Left hindlimb (tissue), 1 donor: Measurements from ENCODE around the gene ZNF513.
"Not testable (repeated sequence)": the region's sequence is repeated elsewhere in the genome, so short reads cannot be mapped to it uniquely, and the experiment has no call there.

Experiments used
- DNase-seq: peaks from one replicate; pipeline ENCODE4 v3.0.0-alpha.2; 2018

Gene ZNF513

GRCh38 chr2:27380626-27381545, at the start of gene ZNF513:
TSS of gene ZNF513 (minus strand) at chr2:27380734. CDS start at chr2:27380526, 208 bp downstream.
- DNase-seq: peak; percentile 97

DNA sequence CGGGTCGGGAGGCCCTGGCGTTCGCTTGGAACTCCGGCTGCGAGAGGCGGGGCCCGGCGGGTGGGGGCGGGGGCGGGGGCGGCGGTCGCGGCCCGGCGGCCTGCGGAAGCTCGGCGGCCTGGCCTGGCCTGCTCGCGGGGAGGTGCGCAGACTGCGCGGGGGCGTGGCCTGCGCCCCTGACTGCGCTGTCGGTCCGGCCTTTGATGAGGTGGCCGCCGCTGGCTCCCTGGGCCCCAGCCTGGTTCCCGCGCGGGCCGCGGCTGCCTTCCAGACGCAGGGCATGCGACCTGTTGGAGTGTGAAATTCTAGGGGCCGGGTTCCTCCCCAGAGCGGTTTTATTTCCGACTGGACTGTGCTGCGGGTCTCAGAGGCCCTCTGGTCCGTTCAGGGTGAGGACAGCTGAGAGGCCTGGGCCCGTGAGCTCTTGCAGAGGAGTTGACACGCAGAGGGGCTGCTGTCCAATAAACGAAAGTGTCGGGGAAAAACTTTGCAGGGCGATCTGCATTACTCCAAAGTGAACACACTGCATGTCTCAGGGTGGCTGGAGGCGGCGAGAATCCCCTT, 48.5 kb upstream of the ZNF513 start:
- peak; percentile 91 for DNase-seq

DNA sequence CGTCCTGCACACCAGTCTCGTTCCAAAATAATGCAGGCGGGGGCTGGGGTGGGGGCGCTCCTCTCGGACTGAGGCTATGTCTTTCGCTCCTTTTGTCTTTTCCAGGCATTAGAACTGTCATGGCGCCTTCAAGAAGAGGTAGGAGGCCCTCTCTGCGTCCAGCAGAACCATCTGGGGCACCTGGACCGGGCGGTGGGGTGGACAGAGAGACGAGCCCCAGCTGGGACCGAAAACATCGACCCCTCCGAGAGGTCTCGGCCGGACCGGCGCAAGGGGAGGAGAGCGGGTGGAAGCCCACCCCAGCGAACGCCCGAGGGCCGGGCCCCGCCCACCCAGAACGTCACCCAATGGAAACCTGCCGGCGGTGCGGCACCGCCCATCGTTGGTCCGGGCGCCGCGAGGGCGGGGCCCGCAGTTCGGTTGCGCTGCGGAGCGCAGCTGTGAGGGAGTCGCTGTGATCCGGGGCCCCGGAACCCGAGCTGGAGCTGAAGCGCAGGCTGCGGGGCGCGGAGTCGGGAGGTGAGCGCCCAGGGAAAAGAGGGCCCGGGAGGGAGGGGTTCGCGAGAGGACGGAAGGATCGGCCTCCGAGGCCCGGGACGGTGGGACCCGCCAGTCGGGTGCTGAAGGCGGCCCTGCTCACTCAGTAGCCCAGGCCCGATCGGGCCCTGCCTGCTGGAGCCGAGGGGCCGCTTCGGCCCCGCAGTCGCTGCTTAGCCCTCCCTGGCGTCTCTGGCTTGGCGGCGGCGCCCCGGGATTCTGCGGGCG, 47.9 kb upstream of the ZNF513 start, which contains the start of gene NRBP1:
Gene NRBP1 (plus strand): TSS at position 419 of the 765 bp plus-strand sequence. CDS start 4,643 bp downstream, outside the sequence.
- DNase-seq: peak; percentile 95

- DNase-seq: no peak
These were observed 47.3 kb upstream of the ZNF513 start for GRCh38 chr2:27427863-27428212.

GRCh38 chr2:27425039-27425438, 44.5 kb upstream of the ZNF513 start:
- DNase-seq: not testable (repeated sequence)

DNA sequence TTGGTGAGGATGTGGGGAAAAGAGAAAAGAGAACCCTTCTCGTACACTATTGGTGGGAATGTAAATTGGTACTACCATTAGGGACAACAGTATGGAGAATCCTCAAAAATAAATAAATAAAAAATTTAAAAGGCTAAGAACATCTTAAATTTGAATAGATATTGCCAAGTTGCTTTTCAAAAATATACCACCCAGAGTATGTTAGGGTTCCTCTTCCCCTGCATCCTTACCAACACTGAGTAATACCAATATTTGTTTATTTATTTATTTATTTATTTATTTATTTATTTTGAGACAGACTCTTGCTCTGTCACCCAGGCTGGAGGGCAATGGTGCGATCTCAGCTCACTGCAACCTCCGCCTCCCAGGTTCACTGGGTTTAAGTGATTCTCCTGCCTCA, 42.4 kb upstream of the ZNF513 start:
- DNase-seq: no peak

GRCh38 chr2:27421660-27422250, 41.2 kb upstream of the ZNF513 start:
- no peak for DNase-seq

DNA sequence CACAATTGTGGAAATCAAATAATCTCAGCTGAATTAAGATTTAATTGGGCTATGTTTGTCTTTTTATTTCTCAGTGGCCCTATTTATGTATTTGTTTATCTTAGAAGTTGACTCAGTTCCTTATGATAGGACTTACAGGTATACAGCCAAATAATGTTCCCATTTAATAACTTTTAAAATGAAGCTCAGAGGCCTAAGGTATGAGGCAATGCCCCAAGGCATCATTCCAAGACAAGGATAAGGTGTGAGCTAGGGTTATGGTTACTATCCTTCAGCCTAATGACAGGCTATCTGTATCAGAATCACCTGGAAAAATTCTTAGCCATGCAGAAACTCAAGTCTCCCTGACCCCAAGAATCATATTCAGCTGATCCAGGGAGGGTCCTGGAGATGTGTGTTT, 40.5 kb upstream of the ZNF513 start:
- DNase-seq: no peak

DNA sequence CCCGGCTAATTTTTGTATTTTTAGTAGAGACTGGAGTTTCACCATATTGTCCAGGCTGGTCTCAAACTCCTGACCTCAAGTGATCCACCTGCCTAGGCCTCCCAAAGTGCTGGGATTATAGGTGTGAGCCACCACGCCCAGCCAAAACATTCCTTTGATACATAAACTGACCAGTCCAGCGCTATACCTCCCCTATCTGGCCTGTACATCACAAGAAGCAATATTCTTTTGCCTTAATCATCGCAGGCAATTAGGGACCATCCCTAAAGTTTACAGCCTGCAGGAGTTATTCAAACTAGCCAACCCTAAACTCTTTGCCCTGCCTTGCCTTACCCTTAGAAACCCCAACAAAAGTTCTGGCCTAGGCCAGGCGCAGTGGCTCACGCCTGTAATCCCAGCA, 35.6 kb upstream of the ZNF513 start:
- DNase-seq: no peak

- DNase-seq: no peak
These were observed 32.1 kb upstream of the ZNF513 start for GRCh38 chr2:27412419-27413152.

DNA sequence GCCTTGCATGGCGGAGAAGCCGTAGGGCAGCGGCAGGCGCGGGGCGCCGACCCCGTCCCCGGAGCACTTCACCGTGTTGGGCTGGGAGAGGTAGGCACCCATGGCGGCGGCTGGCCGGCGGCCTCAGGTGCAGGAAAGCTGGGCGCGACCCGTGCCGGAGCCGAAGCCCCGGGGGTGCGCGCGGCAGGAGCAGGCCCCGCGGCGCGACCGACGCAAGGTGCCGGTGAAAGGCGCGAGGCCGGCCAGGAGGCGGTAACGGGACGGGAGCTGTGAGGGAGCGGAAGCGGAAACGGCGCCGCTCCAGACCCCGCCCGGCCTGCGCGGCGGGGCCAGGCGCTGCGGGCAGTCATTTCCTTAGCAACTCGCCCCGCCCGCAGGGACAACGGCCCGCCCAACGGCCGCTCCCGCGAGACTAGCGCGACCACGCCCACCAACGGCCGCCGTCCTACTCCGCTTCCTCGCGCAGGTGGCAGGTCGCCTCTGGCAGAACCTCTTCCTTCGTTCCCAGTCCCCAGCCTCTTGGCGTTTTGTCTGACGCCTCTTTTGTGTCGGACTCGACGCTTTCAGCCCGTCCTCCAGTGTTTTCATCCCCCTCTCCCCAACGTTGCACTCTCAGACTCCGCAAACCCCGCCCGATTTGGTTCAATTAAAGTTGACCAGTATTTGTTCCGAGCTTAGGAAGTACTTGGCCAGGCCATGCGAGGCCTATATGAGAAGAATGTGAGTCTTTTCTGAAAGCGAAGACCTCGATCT, 29.0 kb upstream of the ZNF513 start, which contains the start of gene PPM1G:
Gene PPM1G (minus strand): TSS at position 271 of the 753 bp plus-strand sequence. CDS start 169 bp downstream, at position 102.
- DNase-seq: peak; percentile 95

- no peak for DNase-seq
These were observed 28.2 kb upstream of the ZNF513 start for GRCh38 chr2:27408601-27409320.

DNA sequence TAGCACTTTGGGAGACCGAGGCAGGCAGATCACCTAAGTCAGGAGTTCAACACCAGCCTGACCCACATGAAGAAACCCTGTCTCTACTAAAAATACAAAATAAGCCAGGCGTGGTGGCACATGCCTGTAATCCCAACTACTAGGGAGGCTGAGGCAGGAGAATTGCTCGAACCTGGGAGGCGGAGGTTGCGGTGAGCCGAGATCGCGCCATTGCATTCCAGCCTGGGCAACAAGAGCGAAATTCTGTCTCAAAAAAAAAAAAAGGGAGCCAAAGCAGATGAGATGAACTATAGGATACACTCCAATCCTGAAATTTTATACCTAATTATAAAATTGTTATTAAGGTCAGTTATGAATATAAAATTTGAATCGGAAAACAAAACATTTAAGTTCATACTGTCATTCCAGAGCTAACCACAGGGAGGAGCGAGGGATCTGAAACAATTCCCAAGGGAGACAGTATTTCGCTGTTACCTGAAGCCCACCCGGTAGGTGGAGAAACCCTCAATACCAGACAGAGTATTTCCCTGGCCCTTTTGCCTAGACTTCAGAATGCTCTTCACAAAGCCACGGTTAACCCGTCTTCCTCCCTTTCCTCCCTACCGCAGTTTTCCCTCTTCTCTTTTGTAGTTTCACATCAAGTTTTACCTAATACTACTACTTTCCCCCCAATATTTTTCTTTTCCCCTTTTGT, 27.4 kb upstream of the ZNF513 start:
- no peak for DNase-seq

- no peak for DNase-seq
These were observed 20.0 kb upstream of the ZNF513 start for GRCh38 chr2:27400348-27401135.

DNA sequence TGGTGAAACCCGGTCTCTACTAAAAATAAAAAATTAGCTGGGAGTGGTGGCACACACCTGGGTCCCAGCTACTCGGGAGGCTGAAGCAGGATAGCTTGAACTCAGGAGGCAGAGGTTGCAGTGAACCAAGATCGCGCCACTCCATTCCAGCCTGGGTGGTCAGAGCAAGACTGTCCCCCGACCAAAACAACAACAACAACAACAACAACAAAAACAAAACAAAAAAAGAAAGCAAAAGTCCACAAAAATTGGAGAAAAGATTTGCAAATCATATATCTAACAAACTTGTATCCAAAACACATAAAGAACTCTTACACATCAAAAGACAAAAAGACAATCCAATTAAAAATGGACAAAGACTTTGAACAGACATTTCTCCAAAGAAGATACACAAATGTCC, 18.4 kb upstream of the ZNF513 start:
- DNase-seq: no peak

DNA sequence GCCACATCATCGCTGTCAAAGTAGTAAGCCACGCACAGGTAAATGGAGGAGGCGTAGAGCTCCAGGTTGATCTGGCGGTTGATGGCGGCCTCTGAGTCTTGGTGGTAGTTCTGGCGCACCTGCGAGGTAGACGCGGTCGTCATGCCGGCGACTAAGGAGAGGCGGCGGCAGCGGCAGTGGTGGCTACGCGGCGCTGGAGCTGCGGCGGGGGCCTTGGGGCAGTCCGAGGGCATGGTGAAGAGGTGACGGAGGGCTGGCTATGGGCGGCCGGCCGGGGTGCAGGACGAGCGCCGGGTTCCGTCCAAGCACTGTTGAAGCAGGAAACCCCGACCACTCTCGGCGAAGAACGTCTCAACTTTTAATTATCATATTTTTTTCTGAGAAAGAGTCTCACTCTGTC, 12.7 kb upstream of the ZNF513 start:
- no peak for DNase-seq

- DNase-seq: no peak
These were observed 10.5 kb upstream of the ZNF513 start for GRCh38 chr2:27390822-27391679.

DNA sequence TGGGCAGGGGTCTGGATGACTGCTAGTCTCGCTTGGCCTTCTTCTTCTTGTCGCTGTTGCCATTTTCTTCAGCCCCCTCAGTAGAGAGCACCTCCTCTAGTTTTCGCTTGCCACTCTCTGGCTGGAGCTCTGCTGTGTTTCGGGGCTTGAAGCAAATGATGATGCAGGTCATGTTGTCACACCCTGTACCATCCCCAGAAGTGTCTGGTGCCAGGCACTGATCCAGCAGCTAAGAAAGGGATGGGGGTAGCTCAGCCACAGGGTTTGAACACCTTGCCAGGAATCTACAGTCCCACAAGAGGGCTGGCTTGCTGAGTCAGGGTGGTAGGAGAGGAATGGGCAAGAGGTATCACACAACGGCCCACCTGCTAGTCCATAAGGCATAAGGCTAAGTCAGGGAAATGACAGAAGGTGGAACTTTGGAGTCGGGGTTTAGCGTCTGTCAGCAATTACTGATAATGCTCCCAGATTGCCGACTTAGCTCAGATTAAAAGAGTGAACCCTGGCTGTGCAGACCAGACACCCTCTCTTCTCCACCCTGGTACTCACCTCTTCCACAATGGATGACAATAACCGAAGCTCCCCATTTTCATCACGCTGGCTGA, 1.1 kb upstream of the ZNF513 start:
- no peak for DNase-seq
